GM10248 (cell line): ENCODE data around the gene DTNBP1.

ENCODE experiments used
- CTCF ChIA-PET: fragments of 300-600 bp; sonication (Branson Sonifier 250); formaldehyde crosslinking; extraction: SDS; loops from one replicate; lab custom pipeline; 2021; ENCODE audit warnings: antibody characterized with exemption; lab: Yijun Ruan, JAX
- POLR2A ChIA-PET: fragments of 350-650 bp; sonication (Branson Sonifier 250); formaldehyde crosslinking; extraction: SDS; loops from one replicate; lab custom pipeline; 2020; ENCODE audit warnings: antibody characterized with exemption; lab: Yijun Ruan, JAX
- DNase-seq: peaks from one replicate; pipeline ENCODE4 v3.0.0; 2012; ENCODE audit errors: extremely low spot score
- CTCF ChIP-seq: IDR thresholded peaks from 2 replicates; pipeline ENCODE4 v1.5.1; 2012; ENCODE audit warnings: mild to moderate bottlenecking, low read depth; ENCODE audit errors: extremely low read depth, missing control alignments, control extremely low read depth

Gene DTNBP1, protein sequence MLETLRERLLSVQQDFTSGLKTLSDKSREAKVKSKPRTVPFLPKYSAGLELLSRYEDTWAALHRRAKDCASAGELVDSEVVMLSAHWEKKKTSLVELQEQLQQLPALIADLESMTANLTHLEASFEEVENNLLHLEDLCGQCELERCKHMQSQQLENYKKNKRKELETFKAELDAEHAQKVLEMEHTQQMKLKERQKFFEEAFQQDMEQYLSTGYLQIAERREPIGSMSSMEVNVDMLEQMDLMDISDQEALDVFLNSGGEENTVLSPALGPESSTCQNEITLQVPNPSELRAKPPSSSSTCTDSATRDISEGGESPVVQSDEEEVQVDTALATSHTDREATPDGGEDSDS

GRCh38 chr6:15662326-15663129 lies at the start of gene DTNBP1:
Gene DTNBP1, minus strand, starts transcription at chr6:15663028. Its CDS starts 159 bp downstream, at chr6:15662869.
- DNase-seq = peak; percentile 92
- no peak for TF ChIP-seq CTCF
- ChIA-PET CTCF (interaction anchor here (1.2 to 2.6 kb wide), 4 partner anchors 38 to 545 kb away, joined by 3 to 8 read pairs (median 4); no protein-coding TSS in a partner anchor), POLR2A (interaction anchor here (0.6 to 0.7 kb wide), 2 partner anchors 265 to 324 kb away, joined by 4 read pairs; no protein-coding TSS in a partner anchor)

GRCh38 chr6:15709651-15710269 lies 46.9 kb upstream of the DTNBP1 start:
- CTCF ChIA-PET = no interaction called here
- POLR2A ChIA-PET = no interaction called here
- no peak for DNase-seq
- TF ChIP-seq CTCF = no peak

- ChIA-PET POLR2A (no interaction called here), CTCF (interaction anchor here (1.3 kb wide), 1 partner anchor 17 kb away, joined by 4 read pairs; no protein-coding TSS in a partner anchor)
- no peak for DNase-seq
- no peak for TF ChIP-seq CTCF
Observed at GRCh38 chr6:15708231-15708630, 45.4 kb upstream of the DTNBP1 start.

DNA sequence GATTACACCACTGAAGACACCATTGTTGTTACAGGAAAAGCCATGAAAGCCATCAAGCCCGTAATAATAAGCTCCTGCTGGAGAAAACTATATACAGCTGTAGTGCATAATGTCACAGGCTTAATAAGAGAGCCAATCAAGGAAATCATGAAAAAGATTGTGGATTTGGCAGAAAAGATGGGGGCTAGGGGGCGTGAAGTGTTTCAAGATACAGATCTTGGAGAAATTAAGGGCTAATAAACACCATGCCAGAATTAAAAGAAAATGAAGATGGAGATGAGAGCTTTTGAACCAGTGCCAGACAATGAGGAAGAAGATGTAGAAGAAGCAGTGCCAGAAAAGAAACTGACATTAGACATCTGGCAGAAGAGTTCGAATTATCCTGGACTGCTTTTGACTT lies 43.2 kb upstream of the DTNBP1 start:
- no peak for TF ChIP-seq CTCF
- ChIA-PET CTCF (interaction anchor here (0.8 to 1.7 kb wide), 5 partner anchors 10 to 477 kb away, joined by 3 to 8 read pairs (median 4); partner anchors contain the start of gene MYLIP), POLR2A (no interaction called here)
- DNase-seq = no peak

DNA sequence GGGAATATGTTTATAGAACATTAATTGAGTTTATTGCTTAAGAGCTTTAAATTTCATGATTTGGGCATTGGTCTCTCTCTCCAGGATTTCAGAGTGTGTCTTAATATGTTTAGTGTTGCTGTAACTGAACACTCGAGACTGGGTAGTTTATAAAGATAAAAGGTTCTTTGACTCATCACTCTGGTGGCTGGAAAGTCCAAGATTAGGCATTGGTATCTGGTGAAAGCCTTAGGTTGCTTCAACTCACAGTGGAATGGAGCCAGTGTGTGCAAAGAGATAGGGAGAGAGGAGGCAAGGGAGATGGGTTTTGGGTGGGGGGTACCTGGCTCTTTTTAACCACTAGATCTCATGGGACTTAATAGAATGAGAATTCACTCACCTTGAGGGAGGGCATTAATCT lies 35.6 kb upstream of the DTNBP1 start:
- TF ChIP-seq CTCF = no peak
- POLR2A ChIA-PET = no interaction called here
- CTCF ChIA-PET = interaction anchor here (1.2 to 8.0 kb wide), 3 partner anchors 483 to 510 kb away, joined by 3 to 96 read pairs (median 5); no protein-coding TSS in a partner anchor
- no peak for DNase-seq

DNA sequence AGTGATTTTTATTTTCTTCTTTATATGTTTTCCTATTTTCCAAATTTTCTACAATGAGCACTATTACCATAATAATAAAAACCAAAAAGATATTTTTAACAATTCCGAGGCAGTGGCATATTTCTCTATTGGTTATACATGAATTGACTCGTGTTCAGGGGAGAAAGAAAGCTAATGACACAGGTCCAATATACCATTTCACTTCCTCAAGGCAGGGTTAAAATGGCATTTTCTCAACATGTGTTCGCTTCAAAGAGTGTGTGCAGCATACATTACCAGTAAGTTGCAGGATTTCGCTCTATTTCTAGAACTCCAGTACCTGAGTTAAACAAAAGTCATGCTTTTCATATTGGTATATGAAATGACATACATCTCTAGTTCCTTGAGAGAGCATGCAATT lies 35.1 kb upstream of the DTNBP1 start:
- TF ChIP-seq CTCF = no peak
- CTCF ChIA-PET = interaction anchor here (1.2 to 8.0 kb wide), 4 partner anchors 484 to 510 kb away, joined by 3 to 96 read pairs (median 4); no protein-coding TSS in a partner anchor
- POLR2A ChIA-PET = no interaction called here
- no peak for DNase-seq
